Cardiac muscle cell (in vitro differentiated cells and primary cell): ENCODE results near the gene PGBD1. TPM values are rescaled to one million over a fixed set of nuclear protein-coding genes. Genes with fewer than 3 reads are reported as not detected.
A peak's percentile ranks its signal among the peaks of the same experiment; 100 is the strongest.

Experiments
- DNase-seq, 2 donors: peaks; one replicate each; pipeline versions ENCODE4 v3.0.0 to v3.0.0-alpha.2; 2010 to 2017; ENCODE audit warnings: low read depth in 1 of 2, low spot score in 1 of 2
- H3K27ac ChIP-seq: fragments of 200-600 bp; sonication (generic); 2 replicates; pipeline ENCODE4 v1.5.1; 2016
- H3K27me3 ChIP-seq: fragments of 200-600 bp; sonication (generic); 2 replicates; pipeline ENCODE4 v1.6.0; 2016; ENCODE audit warnings: control low read depth
- H3K36me3 ChIP-seq: fragments of 200-600 bp; sonication (generic); 2 replicates; pipeline ENCODE4 v1.5.1; 2016; ENCODE audit warnings: control low read depth
- H3K4me1 ChIP-seq: fragments of 200-600 bp; sonication (generic); 2 replicates; pipeline ENCODE4 v1.8.1; 2017; ENCODE audit warnings: low read depth, mild to moderate bottlenecking, mixed run types
- H3K4me3 ChIP-seq: fragments of 200-600 bp; sonication (generic); 2 replicates; pipeline ENCODE4 v1.5.1; 2016; ENCODE audit warnings: mild to moderate bottlenecking
- H3K9me3 ChIP-seq: fragments of 200-600 bp; sonication (generic); 2 replicates; pipeline ENCODE4 v1.5.1; 2017; ENCODE audit warnings: low read depth, mild to moderate bottlenecking, control low read depth
- polyA plus RNA-seq: library from polyadenylated mRNA; unstranded; fragments of >200 nt; fragmentation: Nextera tagmentation; extraction: Ambion mirVana; gene quantifications from 2 replicates; pipeline ENCODE4 v1.2.1, GENCODE V29; 2016
- total RNA-seq: library from RNA; depleted of rRNA; stranded (reverse); fragments of >200 nt; gene quantifications from 2 replicates; pipeline ENCODE4 v1.2.3, GENCODE V29; 2016
- TF ChIP-seq, protein P1 (sequence below): IDR thresholded peaks from 2 replicates; pipeline ENCODE4 v1.5.1; 2012; ENCODE audit warnings: low read depth, mild to moderate bottlenecking, low read length

PGBD1 gene
- total and polyA plus RNA-seq, 2 experiments from 2014 or later = 7.5 to 8.2 TPM

DNA sequence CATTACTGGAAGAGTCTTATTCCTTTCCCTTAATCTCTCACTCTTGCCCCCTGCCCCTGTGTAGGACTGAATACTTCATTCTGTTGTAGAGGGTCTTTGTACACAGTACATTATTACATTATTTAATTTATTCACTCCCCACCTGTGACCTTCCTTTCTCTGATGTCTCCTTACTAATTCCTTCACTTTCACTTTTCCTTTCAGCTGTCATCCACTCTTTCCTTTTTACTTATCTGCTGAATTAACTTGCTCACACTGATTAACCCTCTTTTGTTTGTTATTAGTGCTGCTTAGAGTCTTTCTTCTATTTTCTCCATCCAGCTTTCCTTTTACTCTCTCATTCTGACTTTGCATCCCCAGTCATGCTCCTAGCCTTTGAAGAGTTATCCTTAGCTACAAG lies 6.5 kb upstream of the PGBD1 start:
- H3K4me1 ChIP-seq = no peaks in the 10 kb centered on the region
- no peak overlapping the region for H3K27ac ChIP-seq
- no peak for DNase-seq
- H3K4me3 ChIP-seq = no peak overlapping the region
- TF ChIP-seq, protein P1, sequence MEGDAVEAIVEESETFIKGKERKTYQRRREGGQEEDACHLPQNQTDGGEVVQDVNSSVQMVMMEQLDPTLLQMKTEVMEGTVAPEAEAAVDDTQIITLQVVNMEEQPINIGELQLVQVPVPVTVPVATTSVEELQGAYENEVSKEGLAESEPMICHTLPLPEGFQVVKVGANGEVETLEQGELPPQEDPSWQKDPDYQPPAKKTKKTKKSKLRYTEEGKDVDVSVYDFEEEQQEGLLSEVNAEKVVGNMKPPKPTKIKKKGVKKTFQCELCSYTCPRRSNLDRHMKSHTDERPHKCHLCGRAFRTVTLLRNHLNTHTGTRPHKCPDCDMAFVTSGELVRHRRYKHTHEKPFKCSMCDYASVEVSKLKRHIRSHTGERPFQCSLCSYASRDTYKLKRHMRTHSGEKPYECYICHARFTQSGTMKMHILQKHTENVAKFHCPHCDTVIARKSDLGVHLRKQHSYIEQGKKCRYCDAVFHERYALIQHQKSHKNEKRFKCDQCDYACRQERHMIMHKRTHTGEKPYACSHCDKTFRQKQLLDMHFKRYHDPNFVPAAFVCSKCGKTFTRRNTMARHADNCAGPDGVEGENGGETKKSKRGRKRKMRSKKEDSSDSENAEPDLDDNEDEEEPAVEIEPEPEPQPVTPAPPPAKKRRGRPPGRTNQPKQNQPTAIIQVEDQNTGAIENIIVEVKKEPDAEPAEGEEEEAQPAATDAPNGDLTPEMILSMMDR = no peak
- no peaks in the 10 kb centered on the region for H3K27me3 ChIP-seq
- peaks cover 35% of the 10 kb centered on the region for H3K36me3 ChIP-seq
- H3K9me3 ChIP-seq = no peaks in the 10 kb centered on the region

DNA sequence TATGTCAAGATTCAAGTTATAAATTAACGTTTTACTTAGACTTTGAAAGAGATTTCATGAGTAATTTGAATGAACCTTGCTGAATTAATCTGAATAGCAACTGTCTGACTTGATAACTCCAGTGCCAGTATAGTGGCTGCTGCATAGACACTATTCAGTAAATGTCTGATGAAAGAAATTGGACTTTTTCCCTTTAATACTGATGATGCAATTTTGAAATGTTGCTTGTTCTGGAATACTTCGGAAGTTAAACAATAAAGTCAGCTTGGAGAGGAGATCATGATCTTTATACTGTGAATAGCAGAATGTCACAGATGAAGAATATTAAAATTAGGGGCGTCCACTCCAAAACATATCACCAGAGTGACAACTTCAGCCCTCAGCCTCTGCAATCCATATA lies 3.6 kb upstream of the PGBD1 start:
- TF ChIP-seq, protein P1 = no peak
- H3K4me3 ChIP-seq = no peak overlapping the region
- H3K9me3 ChIP-seq = no peaks in the 10 kb centered on the region
- H3K36me3 ChIP-seq = peaks cover 26% of the 10 kb centered on the region
- H3K27ac ChIP-seq = peak overlapping the region; percentile 69
- H3K27me3 ChIP-seq = no peaks in the 10 kb centered on the region
- no peak for DNase-seq
- H3K4me1 ChIP-seq = peaks cover 3% of the 10 kb centered on the region

DNA sequence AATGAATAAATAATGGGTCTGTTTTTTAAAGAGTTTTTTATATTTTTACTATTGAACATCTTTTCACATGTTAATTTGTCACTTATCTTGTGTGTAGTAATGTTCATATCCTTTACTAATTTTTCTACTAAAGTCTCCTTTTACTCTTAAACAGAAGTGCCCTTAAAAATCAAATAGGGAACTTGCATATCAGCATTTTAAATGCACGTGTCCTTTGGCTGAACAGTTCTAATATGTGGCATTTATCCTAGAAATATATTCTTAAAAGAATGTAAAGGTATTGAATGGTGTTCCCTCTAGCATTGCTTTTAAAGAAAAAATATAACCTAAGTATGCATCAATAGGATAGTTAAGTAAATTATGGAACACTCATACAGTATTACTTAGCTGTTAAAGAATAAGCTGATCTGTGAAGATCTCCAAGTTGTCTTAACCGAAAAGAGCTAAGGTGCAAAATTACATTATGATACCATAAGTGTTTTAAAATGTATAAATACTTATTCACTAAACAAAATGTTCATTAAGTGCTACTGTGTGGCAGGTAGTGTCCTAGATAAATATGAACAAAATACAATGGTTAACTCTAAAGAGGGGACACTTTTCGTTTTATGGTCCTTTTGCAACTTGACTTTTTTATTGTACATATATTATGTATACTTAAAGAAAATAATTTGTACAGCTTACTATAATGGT lies 631 bp upstream of the PGBD1 start:
- H3K27me3 ChIP-seq = no peaks in the 10 kb centered on the region
- peaks cover 3% of the 10 kb centered on the region for H3K4me1 ChIP-seq

DNA sequence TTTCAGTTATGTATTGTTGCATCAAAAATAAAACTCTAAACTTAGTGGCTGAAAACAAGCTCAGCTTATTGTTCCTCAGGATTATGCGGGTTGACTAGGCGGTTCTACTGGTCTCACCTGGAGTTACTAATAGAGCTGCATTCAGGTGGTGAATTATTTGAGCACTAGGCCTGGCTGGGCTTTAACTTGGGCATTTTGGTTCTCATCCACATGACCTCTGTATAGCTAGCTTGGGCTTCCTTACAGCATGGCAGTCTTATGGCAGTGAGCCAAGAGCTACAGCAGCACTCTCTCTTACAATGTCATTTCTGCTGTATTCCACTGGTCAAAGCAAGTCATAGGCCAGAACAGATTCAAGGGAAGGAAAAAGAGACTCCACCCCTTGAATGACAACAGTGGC lies 1.6 kb downstream of the PGBD1 start:
- no peak for DNase-seq
- Histone ChIP-seq H3K4me1 (peaks cover 3% of the 10 kb centered on the region), H3K9me3 (no peaks in the 10 kb centered on the region), H3K27me3 (no peaks in the 10 kb centered on the region), H3K27ac (no peak overlapping the region), H3K4me3 (no peak overlapping the region), H3K36me3 (peaks cover 31% of the 10 kb centered on the region)
- TF ChIP-seq, protein P1 = no peak

More for the DNA sequence above, 631 bp upstream of the PGBD1 start:
- Histone ChIP-seq H3K36me3 (peaks cover 29% of the 10 kb centered on the region), H3K27ac (no peak overlapping the region), H3K4me3 (peak overlapping the region; percentile 87), H3K9me3 (no peaks in the 10 kb centered on the region)
- DNase-seq = no peak
- TF ChIP-seq, protein P1 = no peak

DNA sequence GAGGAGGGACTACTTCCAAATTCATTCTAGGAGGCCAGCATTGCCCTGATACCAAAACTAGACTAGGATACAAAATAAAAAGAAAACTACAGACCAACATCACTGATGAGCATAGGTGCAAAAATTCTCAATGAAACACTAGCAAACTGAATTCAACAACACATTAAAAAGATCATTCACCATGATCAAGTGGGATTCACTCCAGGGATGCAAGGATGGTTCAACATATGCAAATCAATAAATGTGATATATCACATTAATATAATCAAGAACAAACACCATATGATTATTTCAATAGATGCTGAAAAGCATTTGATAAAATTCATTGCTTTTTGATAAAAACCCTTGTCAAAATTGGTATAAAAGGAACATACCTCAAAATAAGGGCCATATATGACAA lies 10.2 kb downstream of the PGBD1 start:
- DNase-seq = no peak
- Histone ChIP-seq H3K27me3 (no peaks in the 10 kb centered on the region), H3K9me3 (no peaks in the 10 kb centered on the region), H3K27ac (no peak overlapping the region), H3K36me3 (peaks cover 18% of the 10 kb centered on the region), H3K4me3 (no peak overlapping the region), H3K4me1 (no peaks in the 10 kb centered on the region)
- TF ChIP-seq, protein P1 = no peak
